Erythroblast (primary cell): ENCODE measurements around the gene PRR30.

Source experiments
- GATA1 ChIP-seq: IDR thresholded peaks from 2 replicates; pipeline ENCODE4 v1.6.1; 2011; ENCODE audit warnings: low read depth, mild to moderate bottlenecking, control low read depth, low read length, moderate library complexity
- POLR2A ChIP-seq: IDR thresholded peaks from 2 replicates; pipeline ENCODE4 v1.6.1; 2011; ENCODE audit warnings: mild to moderate bottlenecking, low read length

DNA sequence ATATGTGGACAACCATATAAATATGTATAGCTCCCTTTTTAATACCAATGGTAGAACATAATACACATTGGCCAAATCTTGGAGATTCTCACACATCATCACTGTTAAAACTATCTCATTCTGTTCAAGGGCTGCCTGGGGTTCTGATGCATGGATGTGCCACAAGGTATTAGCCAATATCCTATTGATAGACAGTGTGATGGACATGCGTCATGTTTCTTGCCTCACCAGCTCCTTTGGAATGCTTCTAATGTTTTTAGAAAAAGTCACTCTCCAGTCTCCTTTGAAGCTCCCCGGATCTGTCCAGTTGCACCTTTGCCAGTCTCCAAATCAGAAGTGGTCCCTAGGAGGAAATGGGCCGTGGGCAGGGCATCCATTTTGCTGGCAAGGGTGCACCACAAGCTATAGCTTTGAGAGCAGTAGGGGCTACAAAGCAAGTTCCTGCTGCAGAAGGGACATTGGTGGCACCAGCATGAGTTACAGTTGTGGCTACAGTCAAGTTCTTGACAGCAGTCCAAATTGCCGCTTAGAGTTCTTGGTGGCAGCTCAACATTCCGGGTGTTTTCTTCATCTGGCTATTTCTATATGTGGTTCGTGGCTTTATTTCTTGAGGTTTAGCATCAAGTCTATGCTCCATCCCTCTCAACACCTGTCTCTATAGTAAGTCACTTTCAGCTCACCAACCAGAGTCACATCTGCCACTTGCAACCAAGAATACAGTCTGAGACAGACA, 47.6 kb upstream of the PRR30 start:
- TF ChIP-seq POLR2A (no peak), GATA1 (no peak)
